GM12878 (cell line): Measurements from ENCODE around the gene RAD18. TPM values are rescaled to one million over a fixed set of nuclear protein-coding genes. Genes with fewer than 3 reads are reported as not detected.
A peak's percentile ranks its signal among the peaks of the same experiment; 100 is the strongest.

Experiments
- ATAC-seq: fragments of 200-7000 bp; cut with Tn5 transposase; 3 replicates; pipeline ENCODE4 v1.9.1; 2020; ENCODE audit warnings: mild to moderate bottlenecking, moderate library complexity
- BruUV-seq: library from RNA; stranded (reverse); fragments of 400-500 nt; replicated peaks from 2 replicates; lab custom pipeline; 2021; lab: Mats Ljungman, UMichigan
- CTCF ChIA-PET: fragments of 300-600 bp; sonication (Branson Sonifier 250); formaldehyde crosslinking; extraction: SDS; loops from one replicate; lab custom pipeline; 2021; ENCODE audit warnings: inconsistent platforms; lab: Yijun Ruan, JAX
- POLR2A ChIA-PET: fragments of 350-600 bp; formaldehyde crosslinking; extraction: SDS; loops from one replicate; lab custom pipeline; 2021; ENCODE audit warnings: inconsistent platforms; lab: Charles Lee
- RAD21 ChIA-PET: fragments of 300-600 bp; sonication (Branson Sonifier 250); formaldehyde crosslinking; loops from one replicate; lab custom pipeline; 2023; ENCODE audit warnings: antibody characterized with exemption; ENCODE audit not compliant: unreplicated experiment; lab: Charles Lee
- SMC1A ChIA-PET: fragments of 300-600 bp; sonication (Branson Sonifier 250); formaldehyde crosslinking; loops from one replicate; lab custom pipeline; 2023; ENCODE audit not compliant: unreplicated experiment, uncharacterized antibody; lab: Charles Lee
- DNase-seq: peaks from one replicate; pipeline ENCODE4 v3.0.0-alpha.2; 2011; ENCODE audit warnings: low read depth, low spot score
- FAIRE-seq: peaks from 3 replicates; lab custom pipeline; 2011; peaks lifted over from hg19 to GRCh38; lab: Jason Lieb, UNC
- H2AFZ ChIP-seq: 2 replicates; pipeline ENCODE4 v1.6.0; 2011; ENCODE audit warnings: low read depth, low read length, control low read depth; ENCODE audit not compliant: control insufficient read depth
- H3K27ac ChIP-seq: 2 replicates; pipeline ENCODE4 v1.5.1; 2011; ENCODE audit warnings: control low read depth; ENCODE audit not compliant: control insufficient read depth, insufficient read depth
- H3K27me3 ChIP-seq, 2 experiments: replicated peaks in 1 of 2; 2 replicates each; pipeline versions ENCODE4 v1.6.0 to v1.6.1; 2011; ENCODE audit warnings: low read length in 1 of 2; ENCODE audit not compliant: control insufficient read depth in 2 of 2, insufficient read depth in 2 of 2
- H3K36me3 ChIP-seq, 2 experiments: 2 replicates each; pipeline ENCODE4 v1.5.1; 2011; ENCODE audit warnings: low read length in 1 of 2; ENCODE audit not compliant: control insufficient read depth in 2 of 2, insufficient read depth in 2 of 2
- H3K4me1 ChIP-seq: 2 replicates; pipeline ENCODE4 v1.6.1; 2011; ENCODE audit warnings: mild to moderate bottlenecking, low read length, moderate library complexity, mixed read lengths; ENCODE audit not compliant: control insufficient read depth, insufficient read depth
- H3K4me2 ChIP-seq: 2 replicates; pipeline ENCODE4 v1.6.0; 2011; ENCODE audit warnings: control low read depth; ENCODE audit not compliant: control insufficient read depth, insufficient read depth
- H3K4me3 ChIP-seq: fragments of 200-600 bp; sonication (generic); 2 replicates; pipeline ENCODE4 v1.5.1; 2016
- H3K79me2 ChIP-seq: 2 replicates; pipeline ENCODE4 v1.6.0; 2011; ENCODE audit warnings: low read length; ENCODE audit not compliant: control insufficient read depth, insufficient read depth
- H3K9ac ChIP-seq: 2 replicates; pipeline ENCODE4 v1.8.0; 2011; ENCODE audit warnings: low read length, control low read depth, mixed read lengths; ENCODE audit not compliant: control insufficient read depth, insufficient read depth
- H3K9me3 ChIP-seq: replicated peaks from 3 replicates; pipeline ENCODE4 v1.5.1; 2011; ENCODE audit warnings: mild to moderate bottlenecking, low read length; ENCODE audit not compliant: control insufficient read depth, insufficient read depth
- H4K20me1 ChIP-seq: 2 replicates; pipeline ENCODE4 v1.6.0; 2011; ENCODE audit not compliant: control insufficient read depth, insufficient read depth
- BCL3 ChIP-seq: IDR thresholded peaks from 2 replicates; pipeline ENCODE4 v1.6.1; 2011; ENCODE audit warnings: borderline replicate concordance, low read depth, mild to moderate bottlenecking, moderate library complexity, low read length; ENCODE audit not compliant: insufficient read depth, poor library complexity, severe bottlenecking
- E2F8 ChIP-seq: fragments of 450-650 bp; IDR thresholded peaks from 2 replicates; pipeline ENCODE4 v1.6.1; 2018; ENCODE audit warnings: mild to moderate bottlenecking, low read depth, moderate library complexity; ENCODE audit not compliant: partially characterized antibody
- IRF4 ChIP-seq: IDR thresholded peaks from 2 replicates; pipeline ENCODE4 v1.6.1; 2011; ENCODE audit warnings: low read depth, low read length
- NFIC ChIP-seq: IDR thresholded peaks from 2 replicates; pipeline ENCODE4 v1.6.1; 2012; ENCODE audit warnings: low read depth, mild to moderate bottlenecking, inconsistent platforms, low read length, moderate library complexity
- POU2F2 ChIP-seq: IDR thresholded peaks from 3 replicates; pipeline ENCODE4 v1.6.1; 2011; ENCODE audit warnings: low read depth, mild to moderate bottlenecking, low read length, borderline replicate concordance
- RAD21 ChIP-seq: IDR thresholded peaks from 2 replicates; pipeline ENCODE4 v1.6.1; 2011; ENCODE audit warnings: mild to moderate bottlenecking, low read depth, low read length, moderate library complexity; ENCODE audit not compliant: insufficient read depth
- RB1 ChIP-seq: fragments of 450-650 bp; formaldehyde crosslinking; IDR thresholded peaks from 2 replicates; pipeline ENCODE4 v1.6.1; 2017; ENCODE audit warnings: mild to moderate bottlenecking, borderline replicate concordance
- RCOR1 ChIP-seq: conservative IDR thresholded peaks from 2 replicates; pipeline ENCODE4 v1.6.1; 2012; ENCODE audit warnings: low read depth, low read length, improper control_type of control experiment
- SMC3 ChIP-seq: IDR thresholded peaks from 2 replicates; pipeline ENCODE4 v1.6.1; 2011; ENCODE audit warnings: low read length, improper control_type of control experiment, borderline replicate concordance
- YY1 ChIP-seq: IDR thresholded peaks from 2 replicates; pipeline ENCODE4 v1.6.1; 2011; ENCODE audit warnings: low read depth, mild to moderate bottlenecking, low read length
- WGBS: methylation state at CpG from one replicate; pipeline ENCODE4 v1.1.6; 2016; ENCODE audit warnings: low lambda C conversion rate; ENCODE audit not compliant: insufficient replicate concordance, insufficient coverage; ENCODE audit errors: missing lambda C conversion rate; 5-methylcytosine and 5-hydroxymethylcytosine counted together
- in situ Hi-C: fragments of 300-500 bp; cut with MboI; formaldehyde crosslinking; loops from 9 replicates; pipeline ENCODE4 v1.14.3; 2018; ENCODE audit warnings: mixed read lengths
- intact Hi-C: fragments of 100-400 bp; cut with micrococcal nuclease; formaldehyde crosslinking; loops from one replicate; pipeline ENCODE4 v1.14.2; 2022; ENCODE audit not compliant: unreplicated experiment
- polyA plus RNA-seq, 11 experiments: library from polyadenylated mRNA; depleted of rRNA in 4 of 11; unstranded in 6 of 11; stranded (reverse) in 5 of 11; fragments of >200 nt; fragmentation: Nextera tagmentation in 4 of 11; fragmentation: Illumina TruSeq in 1 of 11; extraction: Ambion mirVana in 4 of 11; extraction: Trizol in 1 of 11; gene quantifications; 1 replicate in 1 of 11; 2 replicates in 10 of 11; pipeline versions ENCODE4 v1.2.1 to v1.2.3, GENCODE V29; 2011 to 2016; ENCODE audit warnings: inconsistent platforms in 2 of 11, missing spikeins in 2 of 11, low read depth in 1 of 11
- total RNA-seq, 4 experiments: library from RNA; depleted of rRNA in 3 of 4; stranded (reverse); fragments of >200 nt in 3 of 4; fragmentation: Illumina TruSeq in 1 of 4; extraction: Trizol in 1 of 4; gene quantifications; 2 replicates each; pipeline versions ENCODE4 v1.2.1 to v1.2.3, GENCODE V29; 2013 to 2021
- TF ChIP-seq, protein P1 (sequence below): IDR thresholded peaks from 2 replicates; pipeline ENCODE4 v1.6.1; 2011; ENCODE audit warnings: borderline replicate concordance, low read depth, mild to moderate bottlenecking, moderate library complexity, mixed read lengths, low read length; ENCODE audit not compliant: insufficient read depth; ENCODE audit errors: extremely low read length
- TF ChIP-seq, protein P2 (sequence below), 3 experiments: IDR thresholded peaks in 2 of 3; conservative IDR thresholded peaks in 1 of 3; 2 replicates each; pipeline ENCODE4 v1.5.1; 2011; ENCODE audit warnings: low read depth in 3 of 3, low read length in 3 of 3, mild to moderate bottlenecking in 3 of 3, control low read depth in 2 of 3, moderate library complexity in 2 of 3, inconsistent platforms in 1 of 3, mixed read lengths in 1 of 3; ENCODE audit not compliant: control insufficient read depth in 2 of 3, insufficient read depth in 1 of 3; ENCODE audit errors: extremely low read depth in 1 of 3

Gene RAD18
- total and polyA plus RNA-seq, 10 of the 15 experiments (the other 5 are each of a cell fraction or from before 2014, with no cell fraction given): 8.7 to 38.6 (median 19.2) TPM

- no peak overlapping the region for H3K4me2 ChIP-seq
- no peak overlapping the region for H3K9ac ChIP-seq
- no peaks in the 10 kb centered on the region for H3K79me2 ChIP-seq
- WGBS: 3% methylated on average over 7 of the region's 7 CpGs
- H3K4me3 ChIP-seq: no peak overlapping the region
- no TSS peak for BruUV-seq
- H3K27me3 ChIP-seq: no peaks in the 10 kb centered on the region
- ChIA-PET POLR2A (no interaction called here), SMC1A (interaction anchor here (0.6 to 3.6 kb wide), 6 partner anchors 11 to 667 kb away, joined by 3 to 25 read pairs (median 4); no protein-coding TSS in a partner anchor), RAD21 (interaction anchor here (1.2 to 2.3 kb wide), 3 partner anchors 96 to 331 kb away, joined by 3 to 11 read pairs (median 3); no protein-coding TSS in a partner anchor), CTCF (interaction anchor here (0.8 to 7.6 kb wide), 12 partner anchors 10 to 392 kb away, joined by 3 to 55 read pairs (median 5); partner anchors contain the start of genes OXTR and THUMPD3)
- intact Hi-C loops (loop anchor here (1.0 to 10.0 kb wide), 3 partner anchors 96 to 534 kb away; no protein-coding TSS in a partner anchor), in situ Hi-C loops (loop anchor here (5.0 kb wide), 2 partner anchors 96 to 331 kb away; no protein-coding TSS in a partner anchor)
- H4K20me1 ChIP-seq: no peaks in the 10 kb centered on the region
- DNase-seq: no peak
- no peak overlapping the region for H3K27ac ChIP-seq
- TF ChIP-seq RB1: peak; percentile 75; the same call in 1 of the 2 replicates
- TF ChIP-seq SMC3: peak; percentile 95
- TF ChIP-seq, protein P1, sequence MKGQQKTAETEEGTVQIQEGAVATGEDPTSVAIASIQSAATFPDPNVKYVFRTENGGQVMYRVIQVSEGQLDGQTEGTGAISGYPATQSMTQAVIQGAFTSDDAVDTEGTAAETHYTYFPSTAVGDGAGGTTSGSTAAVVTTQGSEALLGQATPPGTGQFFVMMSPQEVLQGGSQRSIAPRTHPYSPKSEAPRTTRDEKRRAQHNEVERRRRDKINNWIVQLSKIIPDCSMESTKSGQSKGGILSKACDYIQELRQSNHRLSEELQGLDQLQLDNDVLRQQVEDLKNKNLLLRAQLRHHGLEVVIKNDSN: no peak
- no peak for TF ChIP-seq IRF4
- no peak for TF ChIP-seq E2F8
- peak; percentile 97 for TF ChIP-seq RAD21
- TF ChIP-seq BCL3: no peak
- 0 out of 3 replicates have a peak, but pooled peaks have one; percentile 16 for TF ChIP-seq POU2F2
- 0 out of 2 replicates have a peak, but pooled peaks have one; percentile 37 for TF ChIP-seq YY1
- TF ChIP-seq, protein P2, sequence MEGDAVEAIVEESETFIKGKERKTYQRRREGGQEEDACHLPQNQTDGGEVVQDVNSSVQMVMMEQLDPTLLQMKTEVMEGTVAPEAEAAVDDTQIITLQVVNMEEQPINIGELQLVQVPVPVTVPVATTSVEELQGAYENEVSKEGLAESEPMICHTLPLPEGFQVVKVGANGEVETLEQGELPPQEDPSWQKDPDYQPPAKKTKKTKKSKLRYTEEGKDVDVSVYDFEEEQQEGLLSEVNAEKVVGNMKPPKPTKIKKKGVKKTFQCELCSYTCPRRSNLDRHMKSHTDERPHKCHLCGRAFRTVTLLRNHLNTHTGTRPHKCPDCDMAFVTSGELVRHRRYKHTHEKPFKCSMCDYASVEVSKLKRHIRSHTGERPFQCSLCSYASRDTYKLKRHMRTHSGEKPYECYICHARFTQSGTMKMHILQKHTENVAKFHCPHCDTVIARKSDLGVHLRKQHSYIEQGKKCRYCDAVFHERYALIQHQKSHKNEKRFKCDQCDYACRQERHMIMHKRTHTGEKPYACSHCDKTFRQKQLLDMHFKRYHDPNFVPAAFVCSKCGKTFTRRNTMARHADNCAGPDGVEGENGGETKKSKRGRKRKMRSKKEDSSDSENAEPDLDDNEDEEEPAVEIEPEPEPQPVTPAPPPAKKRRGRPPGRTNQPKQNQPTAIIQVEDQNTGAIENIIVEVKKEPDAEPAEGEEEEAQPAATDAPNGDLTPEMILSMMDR (IDR thresholded peaks at IDR 0.05 in 2 of 3, conservative IDR thresholded peaks at IDR 0.05 in 1 of 3; ENCODE audit: control insufficient read depth in 2 of 3, extremely low read depth in 1 of 3, insufficient read depth in 1 of 3, low read depth in 3 of 3, low read length in 3 of 3): peak; percentile 91 to 96 (median 92)
- no peak for TF ChIP-seq RCOR1
- no peak for TF ChIP-seq NFIC
- H3K36me3 ChIP-seq: no peaks in the 10 kb centered on the region
- H3K9me3 ChIP-seq: no peaks in the 10 kb centered on the region
- H2AFZ ChIP-seq: no peak overlapping the region
- peak; percentile 96 for FAIRE-seq
- no peaks in the 10 kb centered on the region for H3K4me1 ChIP-seq
- ATAC-seq: peak; percentile 84
These were observed 7.8 kb upstream of the RAD18 start for GRCh38 chr3:8970971-8971589.
